ENCODE data around the gene SPOUT1.
"Not testable (repeated sequence)": the region's sequence is repeated elsewhere in the genome, so short reads cannot be mapped to it uniquely, and the experiment has no call there.

Gene SPOUT1

GRCh38 chr9:128829477-128830251, at the start of gene SPOUT1:
SPOUT1 (minus strand) TSS chr9:128829794; CDS start chr9:128829780, 14 bp downstream.
- peak; percentile 83 for DNase-seq

- no peak for DNase-seq
Observed at GRCh38 chr9:128877852-128878251, 48.3 kb upstream of the SPOUT1 start.

GRCh38 chr9:128870941-128871265, 41.3 kb upstream of the SPOUT1 start:
- not testable (repeated sequence) for DNase-seq

GRCh38 chr9:128870128-128870940, 40.7 kb upstream of the SPOUT1 start:
- no peak for DNase-seq

GRCh38 chr9:128863647-128864046, 34.1 kb upstream of the SPOUT1 start:
- DNase-seq = peak; percentile 45

- DNase-seq = no peak
Observed at GRCh38 chr9:128862401-128862851, 32.8 kb upstream of the SPOUT1 start.

- DNase-seq = no peak
Observed at GRCh38 chr9:128861501-128861900, 31.9 kb upstream of the SPOUT1 start.

GRCh38 chr9:128860937-128861336, 31.3 kb upstream of the SPOUT1 start:
- no peak for DNase-seq

- DNase-seq = not testable (repeated sequence)
Observed at GRCh38 chr9:128858476-128858875, 28.9 kb upstream of the SPOUT1 start.

- not testable (repeated sequence) for DNase-seq
Observed at GRCh38 chr9:128854454-128854853, 24.9 kb upstream of the SPOUT1 start.

- DNase-seq = not testable (repeated sequence)
Observed at GRCh38 chr9:128852646-128853045, 23.1 kb upstream of the SPOUT1 start.

GRCh38 chr9:128851779-128852600, 22.4 kb upstream of the SPOUT1 start:
- DNase-seq = not testable (repeated sequence)

GRCh38 chr9:128851024-128851423, 21.4 kb upstream of the SPOUT1 start:
- not testable (repeated sequence) for DNase-seq

GRCh38 chr9:128847803-128848202, 18.2 kb upstream of the SPOUT1 start:
- no peak for DNase-seq

GRCh38 chr9:128846680-128847030, 17.1 kb upstream of the SPOUT1 start:
- no peak for DNase-seq

- DNase-seq = no peak
Observed at GRCh38 chr9:128845186-128845931, 15.8 kb upstream of the SPOUT1 start.

GRCh38 chr9:128843171-128843570, 13.6 kb upstream of the SPOUT1 start:
- not testable (repeated sequence) for DNase-seq

GRCh38 chr9:128841694-128842492, 12.3 kb upstream of the SPOUT1 start:
- no peak for DNase-seq

GRCh38 chr9:128840524-128840923, 10.9 kb upstream of the SPOUT1 start:
- no peak for DNase-seq

- DNase-seq = no peak
Observed at GRCh38 chr9:128838338-128838737, 8.7 kb upstream of the SPOUT1 start.

- DNase-seq = no peak
Observed at GRCh38 chr9:128836509-128837145, 7.0 kb upstream of the SPOUT1 start.

Measured in NK-92 treated with Interleukin-12 subunit alpha and Interleukin-12 subunit beta, amount 100 ng/mL, for 24 hours (cell line).